ENCODE results near the gene CD8A. TPM values are rescaled to one million over a fixed set of nuclear protein-coding genes. Genes with fewer than 3 reads are reported as not detected.

The CD8A gene
- polyA plus RNA-seq, 1 experiment = not detected

GRCh38 chr2:86781363-86781762 lies 9.3 kb downstream of the CD8A start:
- ChIA-PET POLR2A (no interaction called here), CTCF (no interaction called here)
- TF ChIP-seq CTCF (IDR thresholded peaks at IDR 0.05; ENCODE audit: insufficient read depth, low read depth, low read length) = no peak
- peaks cover 9% of the 10 kb centered on the region for H3K27me3 ChIP-seq (ENCODE audit: control insufficient read depth, insufficient read depth, low read length)
- peaks cover 1% of the 10 kb centered on the region; the same call in 1 of the 2 replicates for H3K36me3 ChIP-seq (ENCODE audit: control insufficient read depth, insufficient read depth, low read length)
- H3K4me3 ChIP-seq (ENCODE audit: low read depth, low read length) = no peak overlapping the region
- no peak for DNase-seq (ENCODE audit: low read depth)

- Histone ChIP-seq H3K27me3 (ENCODE audit: control insufficient read depth, insufficient read depth, low read length) (peaks cover 4% of the 10 kb centered on the region; the same call in 1 of the 2 replicates), H3K36me3 (ENCODE audit: control insufficient read depth, insufficient read depth, low read length) (peaks cover 1% of the 10 kb centered on the region; the same call in 1 of the 2 replicates), H3K4me3 (ENCODE audit: low read depth, low read length) (no peak overlapping the region)
- ChIA-PET CTCF (interaction anchor here (0.7 kb wide), 1 partner anchor 16 kb away, joined by 3 read pairs; no protein-coding TSS in a partner anchor), POLR2A (no interaction called here)
- TF ChIP-seq CTCF (IDR thresholded peaks at IDR 0.05; ENCODE audit: insufficient read depth, low read depth, low read length) = no peak
- no peak for DNase-seq (ENCODE audit: low read depth)
These were observed 10.7 kb downstream of the CD8A start for GRCh38 chr2:86779971-86780370.

GRCh38 chr2:86778957-86779356 lies 11.8 kb downstream of the CD8A start:
- no peak for TF ChIP-seq CTCF (IDR thresholded peaks at IDR 0.05; ENCODE audit: insufficient read depth, low read depth, low read length)
- H3K4me3 ChIP-seq (ENCODE audit: low read depth, low read length) = no peak overlapping the region
- DNase-seq (ENCODE audit: low read depth) = no peak
- H3K36me3 ChIP-seq (ENCODE audit: control insufficient read depth, insufficient read depth, low read length) = peaks cover 3% of the 10 kb centered on the region; the same call in 1 of the 2 replicates
- ChIA-PET POLR2A (no interaction called here), CTCF (interaction anchor here (0.5 kb wide), 1 partner anchor 9 kb away, joined by 3 read pairs; no protein-coding TSS in a partner anchor)
- H3K27me3 ChIP-seq (ENCODE audit: control insufficient read depth, insufficient read depth, low read length) = 0 out of 2 replicates have a peak, but pooled peaks cover 2% of the 10 kb centered on the region

GRCh38 chr2:86776532-86776931 lies 14.2 kb downstream of the CD8A start:
- TF ChIP-seq CTCF (IDR thresholded peaks at IDR 0.05; ENCODE audit: insufficient read depth, low read depth, low read length) = no peak

GRCh38 chr2:86775338-86775737 lies 15.4 kb downstream of the CD8A start:
- no peak for TF ChIP-seq CTCF (IDR thresholded peaks at IDR 0.05; ENCODE audit: insufficient read depth, low read depth, low read length)
- H3K36me3 ChIP-seq (ENCODE audit: control insufficient read depth, insufficient read depth, low read length) = peaks cover 8% of the 10 kb centered on the region

More at GRCh38 chr2:86776532-86776931, 14.2 kb downstream of the CD8A start:
- no peak for DNase-seq (ENCODE audit: low read depth)
- ChIA-PET CTCF (interaction anchor here (2.8 kb wide), 1 partner anchor 12 kb away, joined by 11 read pairs; no protein-coding TSS in a partner anchor), POLR2A (no interaction called here)
- H3K36me3 ChIP-seq (ENCODE audit: control insufficient read depth, insufficient read depth, low read length) = peaks cover 3% of the 10 kb centered on the region; the same call in 1 of the 2 replicates
- no peak overlapping the region for H3K4me3 ChIP-seq (ENCODE audit: low read depth, low read length)
- H3K27me3 ChIP-seq (ENCODE audit: control insufficient read depth, insufficient read depth, low read length) = 0 out of 2 replicates have a peak, but pooled peaks cover 2% of the 10 kb centered on the region

More at GRCh38 chr2:86775338-86775737, 15.4 kb downstream of the CD8A start:
- no peak overlapping the region for H3K4me3 ChIP-seq (ENCODE audit: low read depth, low read length)
- ChIA-PET CTCF (interaction anchor here (0.8 to 2.8 kb wide), 2 partner anchors 10 to 14 kb away, joined by 3 to 11 read pairs; no protein-coding TSS in a partner anchor), POLR2A (no interaction called here)
- no peaks in the 10 kb centered on the region for H3K27me3 ChIP-seq (ENCODE audit: control insufficient read depth, insufficient read depth, low read length)
- no peak for DNase-seq (ENCODE audit: low read depth)

Data from BJ (cell line).